Activated CD4-positive, alpha-beta memory T cell treated with anti-CD3 and anti-CD28 coated beads for 36 hours (primary cell): ENCODE data around the gene ANKRD22. TPM values are rescaled to one million over a fixed set of nuclear protein-coding genes. Genes with fewer than 3 reads are reported as not detected.
A peak's percentile ranks its signal among the peaks of the same experiment; 100 is the strongest.
"Not testable (repeated sequence)": the region's sequence is repeated elsewhere in the genome, so short reads cannot be mapped to it uniquely, and the experiment has no call there.

ENCODE experiments used
- CTCF ChIA-PET: fragments of 350-600 bp; sonication (Branson Sonifier 250); formaldehyde crosslinking; loops from one replicate; lab custom pipeline; 2021; ENCODE audit warnings: antibody characterized with exemption, inconsistent platforms; lab: Charles Lee
- POLR2A ChIA-PET: fragments of 350-600 bp; sonication (Branson Sonifier 250); formaldehyde crosslinking; loops from one replicate; lab custom pipeline; 2021; ENCODE audit warnings: antibody characterized with exemption; lab: Charles Lee
- DNase-seq: peaks from one replicate; pipeline ENCODE4 v3.0.0-alpha.2; 2020
- H3K27ac Mint-ChIP-seq: one replicate; pipeline ENCODE4 v1.8.0; 2021; ENCODE audit warnings: mixed read lengths
- H3K27me3 Mint-ChIP-seq: one replicate; pipeline ENCODE4 v1.8.0; 2021; ENCODE audit warnings: mixed read lengths
- H3K36me3 Mint-ChIP-seq: one replicate; pipeline ENCODE4 v1.8.0; 2021; ENCODE audit warnings: mixed read lengths
- H3K4me1 Mint-ChIP-seq: one replicate; pipeline ENCODE4 v1.8.0; 2021; ENCODE audit warnings: low read depth, mixed read lengths
- H3K4me3 Mint-ChIP-seq: one replicate; pipeline ENCODE4 v1.8.0; 2021; ENCODE audit warnings: mild to moderate bottlenecking, mixed read lengths
- H3K9me3 Mint-ChIP-seq: one replicate; pipeline ENCODE4 v1.8.0; 2021; ENCODE audit warnings: mixed read lengths
- intact Hi-C: fragments of 100-400 bp; cut with micrococcal nuclease; formaldehyde crosslinking; loops from one replicate; pipeline ENCODE4 v1.15.1; 2023
- total RNA-seq, 2 experiments: library from RNA; stranded (reverse); gene quantifications; one replicate each; pipeline ENCODE4 v1.2.3, GENCODE V29; 2021

The ANKRD22 gene
- total RNA-seq, 2 experiments from 2014 or later = 0.12 to 0.24 TPM

DNA sequence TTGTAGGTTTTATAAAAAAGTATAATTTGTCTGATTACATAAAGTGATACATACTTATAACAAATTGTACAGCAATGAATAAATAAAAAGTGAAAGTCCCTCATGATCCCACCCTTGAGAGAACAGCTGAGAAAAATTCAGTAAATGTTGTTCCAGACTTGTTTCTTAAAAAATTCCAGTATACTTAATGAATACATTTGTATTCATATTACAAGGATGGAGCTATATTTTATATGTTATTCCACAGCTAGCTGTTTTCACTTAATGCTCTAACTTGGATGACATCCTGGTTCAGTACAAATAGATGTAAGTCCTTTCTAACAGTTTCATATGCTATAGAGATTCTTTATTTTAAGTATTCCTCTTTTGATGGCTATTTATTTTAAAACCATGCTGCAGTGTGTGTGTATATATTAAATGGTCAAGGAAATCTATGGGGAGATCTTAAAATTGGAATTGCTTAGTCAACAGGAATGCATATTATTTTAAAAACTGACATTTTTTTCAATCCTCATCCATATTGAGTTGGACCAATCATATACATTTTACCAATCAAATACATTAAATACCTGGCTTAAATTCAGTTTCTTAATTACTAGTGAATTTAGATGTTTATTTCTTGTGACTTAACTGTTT lies 37.3 kb upstream of the ANKRD22 start:
- CTCF ChIA-PET = interaction anchor here (2.5 to 4.0 kb wide), 2 partner anchors 44 to 53 kb away, joined by 13 to 19 read pairs; no protein-coding TSS in a partner anchor
- H3K27me3 Mint-ChIP-seq = no peaks in the 10 kb centered on the region
- H3K36me3 Mint-ChIP-seq = peaks cover 1% of the 10 kb centered on the region
- POLR2A ChIA-PET = interaction anchor here (0.8 kb wide), 1 partner anchor 9 kb away, joined by 3 read pairs; the partner anchor contains the start of gene STAMBPL1
- H3K9me3 Mint-ChIP-seq = no peaks in the 10 kb centered on the region
- H3K4me1 Mint-ChIP-seq = peaks cover 68% of the 10 kb centered on the region
- DNase-seq = no peak
- H3K27ac Mint-ChIP-seq = no peak overlapping the region
- intact Hi-C loops = no loop called here
- no peak overlapping the region for H3K4me3 Mint-ChIP-seq

DNA sequence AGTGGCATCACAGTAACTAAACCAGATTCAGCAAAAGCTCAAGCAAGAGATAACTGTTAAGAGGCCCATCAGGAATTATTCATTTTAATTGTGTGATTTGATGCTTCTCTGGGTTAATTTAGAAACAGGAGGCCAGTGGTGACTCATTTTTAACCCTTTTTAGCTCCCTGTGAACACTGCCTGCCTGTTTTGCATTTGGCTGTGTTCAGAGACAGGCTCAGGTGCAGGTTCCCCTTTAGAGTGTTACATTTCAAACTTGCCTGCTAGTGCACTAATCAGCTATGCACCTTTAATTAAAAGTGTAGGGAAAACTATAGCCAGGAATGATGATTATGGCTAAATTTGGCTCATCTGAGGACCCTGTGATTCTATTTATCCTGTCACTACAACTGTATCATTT lies 34.9 kb upstream of the ANKRD22 start:
- peaks cover 4% of the 10 kb centered on the region for H3K36me3 Mint-ChIP-seq
- H3K4me3 Mint-ChIP-seq = no peak overlapping the region
- peak; percentile 45 for DNase-seq
- no peak overlapping the region for H3K27ac Mint-ChIP-seq
- no peaks in the 10 kb centered on the region for H3K27me3 Mint-ChIP-seq
- no peaks in the 10 kb centered on the region for H3K9me3 Mint-ChIP-seq
- POLR2A ChIA-PET = interaction anchor here (1.1 kb wide), 1 partner anchor 15 kb away, joined by 4 read pairs; no protein-coding TSS in a partner anchor
- peaks cover 83% of the 10 kb centered on the region for H3K4me1 Mint-ChIP-seq
- intact Hi-C loops = loop anchor here (1.0 to 2.0 kb wide), 2 partner anchors 11 to 48 kb away; no protein-coding TSS in a partner anchor
- CTCF ChIA-PET = interaction anchor here (2.5 to 4.0 kb wide), 2 partner anchors 46 to 51 kb away, joined by 13 to 19 read pairs; no protein-coding TSS in a partner anchor

DNA sequence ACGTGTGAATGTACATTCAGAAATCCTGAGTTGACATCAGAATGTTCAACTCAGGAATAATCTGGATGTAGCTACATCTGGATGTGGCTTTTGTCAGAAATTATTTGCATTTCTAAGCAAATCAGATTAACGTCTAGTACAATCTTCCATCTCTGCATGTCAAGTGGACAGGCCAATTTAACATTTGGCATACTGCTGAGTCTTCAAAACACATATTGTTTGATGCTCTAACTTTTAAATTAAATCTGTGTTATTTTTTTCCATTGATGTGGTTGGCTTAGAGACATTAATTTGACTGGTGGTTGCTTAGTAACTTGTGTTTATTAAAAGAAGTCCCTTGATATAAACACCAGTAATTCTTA lies 31.8 kb upstream of the ANKRD22 start:
- POLR2A ChIA-PET = no interaction called here
- intact Hi-C loops = no loop called here
- peaks cover 80% of the 10 kb centered on the region for H3K4me1 Mint-ChIP-seq
- H3K27ac Mint-ChIP-seq = peak overlapping the region; percentile 38
- no peak for DNase-seq
- CTCF ChIA-PET = interaction anchor here (0.9 to 5.3 kb wide), 2 partner anchors 50 to 74 kb away, joined by 3 to 34 read pairs; no protein-coding TSS in a partner anchor
- H3K9me3 Mint-ChIP-seq = no peaks in the 10 kb centered on the region
- no peaks in the 10 kb centered on the region for H3K27me3 Mint-ChIP-seq
- H3K36me3 Mint-ChIP-seq = peaks cover 4% of the 10 kb centered on the region
- peak overlapping the region; percentile 61 for H3K4me3 Mint-ChIP-seq

DNA sequence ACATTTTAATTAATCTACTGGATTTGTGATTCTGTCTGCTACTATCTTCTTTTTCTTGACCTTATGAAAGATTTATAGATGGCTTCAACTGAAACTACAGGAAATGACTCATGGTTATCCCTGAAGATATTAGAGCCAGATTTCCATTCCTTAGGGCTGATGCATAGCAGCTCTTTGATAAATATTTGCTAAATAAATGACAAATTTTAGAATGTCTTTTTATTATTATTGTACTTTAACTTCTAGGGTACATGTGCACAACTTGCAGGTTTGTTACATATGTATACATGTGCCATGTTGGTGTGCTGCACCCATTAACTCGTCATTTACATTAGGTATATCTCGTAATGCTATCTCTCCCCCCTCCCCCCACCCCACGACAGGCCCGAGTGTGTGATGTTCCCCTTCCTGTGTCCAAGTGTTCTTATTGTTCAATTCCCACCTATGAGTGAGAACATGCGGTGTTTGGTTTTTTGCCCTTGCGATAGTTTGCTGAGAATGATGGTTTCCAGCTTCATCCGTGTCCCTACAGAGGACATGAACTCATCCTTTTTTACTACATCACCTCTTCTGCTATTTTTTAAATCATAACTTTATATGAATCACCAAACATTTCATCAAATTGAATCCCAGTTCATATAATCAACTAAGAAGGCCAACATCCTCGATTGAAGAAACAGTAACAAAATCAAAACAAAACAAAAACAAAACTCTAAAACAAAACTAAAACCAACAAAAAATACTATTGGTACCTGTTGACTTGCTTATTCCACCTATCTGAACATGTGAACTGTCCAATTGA lies 31.2 kb upstream of the ANKRD22 start:
- CTCF ChIA-PET = interaction anchor here (1.4 to 5.3 kb wide), 3 partner anchors 14 to 51 kb away, joined by 8 to 34 read pairs (median 9); no protein-coding TSS in a partner anchor
- H3K36me3 Mint-ChIP-seq, intact Hi-C loops, H3K9me3 Mint-ChIP-seq, H3K27me3 Mint-ChIP-seq, DNase-seq: not testable (repeated sequence)
- Mint-ChIP-seq H3K27ac (peak overlapping the region; percentile 95), H3K4me3 (peak overlapping the region; percentile 88), H3K4me1 (peaks cover 79% of the 10 kb centered on the region)
- POLR2A ChIA-PET = interaction anchor here (1.9 to 2.2 kb wide), 2 partner anchors 18 to 108 kb away, joined by 6 to 11 read pairs; partner anchors contain the start of gene FAS

DNA sequence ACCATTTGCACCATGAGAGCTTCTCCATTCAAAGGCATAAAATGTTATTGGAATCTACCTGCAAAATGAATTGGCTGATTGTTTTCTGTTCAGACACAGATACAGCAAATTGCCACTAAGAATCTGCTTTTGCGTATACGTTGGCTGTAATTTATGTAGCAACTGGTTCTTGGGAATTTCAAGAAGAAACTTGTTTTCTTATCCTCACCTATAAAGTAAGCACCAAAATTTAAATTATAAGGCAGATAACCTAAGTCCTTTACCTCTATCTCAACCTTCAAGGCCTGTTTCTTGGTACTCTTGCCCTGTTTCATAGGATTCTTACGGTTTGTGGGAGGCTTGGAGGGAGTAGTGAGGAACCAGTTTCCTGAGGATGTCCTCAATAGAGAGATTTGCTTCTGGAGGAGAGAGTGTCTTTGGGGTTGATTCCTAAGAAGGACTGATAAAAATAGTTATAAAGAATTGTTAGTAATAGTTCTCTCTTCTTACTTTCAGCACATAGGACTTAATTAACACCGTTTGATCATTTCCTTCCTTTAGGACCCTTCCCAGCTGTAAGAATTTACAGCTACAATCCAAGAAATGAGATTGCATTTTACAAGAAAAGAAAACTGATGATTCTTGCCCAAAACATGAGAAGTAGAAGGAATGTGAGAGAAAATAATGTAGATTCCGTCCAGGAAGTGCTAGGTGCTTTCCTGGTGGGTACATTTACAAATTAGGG lies 30.4 kb upstream of the ANKRD22 start:
- POLR2A ChIA-PET = interaction anchor here (0.6 to 2.2 kb wide), 7 partner anchors 8 to 840 kb away, joined by 3 to 11 read pairs (median 4); partner anchors contain the start of gene FAS
- peaks cover 4% of the 10 kb centered on the region for H3K36me3 Mint-ChIP-seq

DNA sequence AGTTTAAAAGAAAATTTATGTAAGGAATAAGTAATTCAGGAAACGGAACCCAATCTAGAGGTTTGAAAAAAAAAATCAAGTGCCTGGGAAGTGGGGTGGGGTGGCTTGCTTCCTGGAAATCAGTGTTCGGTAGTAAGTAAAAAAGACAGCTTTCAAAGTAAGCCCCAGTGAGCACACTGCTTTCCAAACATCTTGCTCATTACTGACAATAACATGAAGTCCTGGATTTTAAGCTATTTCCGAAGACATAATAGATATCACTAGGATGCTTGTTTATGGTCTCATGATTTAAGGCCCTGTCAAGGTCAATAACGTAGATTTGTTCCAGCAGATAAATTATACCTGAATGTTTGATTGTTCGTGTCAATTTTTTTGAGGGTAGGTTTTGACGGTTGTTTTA lies 29.7 kb upstream of the ANKRD22 start:
- Mint-ChIP-seq H3K36me3 (peaks cover 4% of the 10 kb centered on the region), H3K9me3 (no peaks in the 10 kb centered on the region), H3K27ac (peak overlapping the region; percentile 95), H3K27me3 (no peaks in the 10 kb centered on the region), H3K4me1 (peaks cover 67% of the 10 kb centered on the region), H3K4me3 (peak overlapping the region; percentile 88)
- POLR2A ChIA-PET = interaction anchor here (0.6 to 2.2 kb wide), 7 partner anchors 9 to 841 kb away, joined by 3 to 11 read pairs (median 4); partner anchors contain the start of gene FAS
- CTCF ChIA-PET = interaction anchor here (0.6 to 5.3 kb wide), 6 partner anchors 16 to 108 kb away, joined by 3 to 34 read pairs (median 8); no protein-coding TSS in a partner anchor
- no peak for DNase-seq
- intact Hi-C loops = loop anchor here (1.0 to 2.0 kb wide), 3 partner anchors 23 to 109 kb away; partner anchors contain the start of gene FAS

More for the DNA sequence above, 30.4 kb upstream of the ANKRD22 start:
- DNase-seq = no peak
- intact Hi-C loops = loop anchor here (1.0 to 2.0 kb wide), 3 partner anchors 23 to 109 kb away; partner anchors contain the start of gene FAS
- Mint-ChIP-seq H3K27ac (peak overlapping the region; percentile 95), H3K4me3 (peak overlapping the region; percentile 88), H3K27me3 (no peaks in the 10 kb centered on the region), H3K9me3 (no peaks in the 10 kb centered on the region), H3K4me1 (peaks cover 74% of the 10 kb centered on the region)
- CTCF ChIA-PET = interaction anchor here (0.6 to 5.3 kb wide), 6 partner anchors 15 to 108 kb away, joined by 3 to 34 read pairs (median 8); no protein-coding TSS in a partner anchor

DNA sequence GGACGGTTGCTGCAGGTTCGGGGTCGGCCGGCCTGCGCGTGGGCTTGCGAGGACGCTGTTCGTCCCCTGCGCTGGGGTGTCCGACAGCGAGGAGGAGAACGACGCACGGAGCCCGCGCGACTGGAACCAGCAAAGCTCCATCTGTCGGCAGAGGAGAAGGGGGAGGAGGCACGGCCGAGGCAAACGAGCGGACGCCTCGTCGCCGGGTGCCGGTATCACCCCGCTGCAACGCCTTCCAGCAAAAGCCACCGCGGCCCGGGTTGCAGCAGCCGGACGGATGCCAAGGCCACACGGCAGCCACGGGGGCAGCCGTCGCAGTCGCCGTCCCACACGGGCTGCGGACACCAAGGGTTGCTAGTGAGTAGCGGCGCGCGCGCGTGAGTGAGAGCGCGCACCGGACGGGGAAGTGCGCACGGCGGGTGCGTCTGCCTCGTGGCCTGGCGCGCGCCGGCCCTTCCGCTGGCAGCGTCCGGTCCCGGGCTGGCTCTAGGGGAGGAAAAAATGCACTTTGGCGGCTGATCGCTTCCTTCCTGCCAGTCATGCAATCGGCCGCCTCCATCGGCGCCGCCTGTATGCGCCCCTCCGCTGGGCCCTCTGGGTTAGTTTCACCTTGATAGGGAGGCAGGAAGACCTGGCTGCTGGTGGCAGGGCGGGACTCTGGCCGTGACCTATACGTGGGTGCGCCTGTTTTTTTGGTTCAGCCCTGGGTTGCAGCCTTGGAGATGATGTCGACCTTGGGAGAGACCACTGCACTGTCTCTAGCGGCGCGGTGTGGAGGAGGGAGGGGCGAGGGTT lies 28.8 kb upstream of the ANKRD22 start:
- Mint-ChIP-seq H3K27me3 (no peaks in the 10 kb centered on the region), H3K36me3 (peaks cover 4% of the 10 kb centered on the region), H3K4me3 (peak overlapping the region; percentile 88), H3K9me3 (no peaks in the 10 kb centered on the region), H3K4me1 (peaks cover 59% of the 10 kb centered on the region), H3K27ac (peak overlapping the region; percentile 95)
- intact Hi-C loops = loop anchor here (1.0 to 2.0 kb wide), 7 partner anchors 21 to 1018 kb away; partner anchors contain the start of gene FAS
- CTCF ChIA-PET = interaction anchor here (0.9 to 5.3 kb wide), 10 partner anchors 15 to 190 kb away, joined by 3 to 34 read pairs (median 4); no protein-coding TSS in a partner anchor
- POLR2A ChIA-PET = interaction anchor here (0.7 to 2.2 kb wide), 16 partner anchors 8 to 123 kb away, joined by 3 to 13 read pairs (median 4); partner anchors contain the start of gene FAS
- peak; percentile 86 for DNase-seq

DNA sequence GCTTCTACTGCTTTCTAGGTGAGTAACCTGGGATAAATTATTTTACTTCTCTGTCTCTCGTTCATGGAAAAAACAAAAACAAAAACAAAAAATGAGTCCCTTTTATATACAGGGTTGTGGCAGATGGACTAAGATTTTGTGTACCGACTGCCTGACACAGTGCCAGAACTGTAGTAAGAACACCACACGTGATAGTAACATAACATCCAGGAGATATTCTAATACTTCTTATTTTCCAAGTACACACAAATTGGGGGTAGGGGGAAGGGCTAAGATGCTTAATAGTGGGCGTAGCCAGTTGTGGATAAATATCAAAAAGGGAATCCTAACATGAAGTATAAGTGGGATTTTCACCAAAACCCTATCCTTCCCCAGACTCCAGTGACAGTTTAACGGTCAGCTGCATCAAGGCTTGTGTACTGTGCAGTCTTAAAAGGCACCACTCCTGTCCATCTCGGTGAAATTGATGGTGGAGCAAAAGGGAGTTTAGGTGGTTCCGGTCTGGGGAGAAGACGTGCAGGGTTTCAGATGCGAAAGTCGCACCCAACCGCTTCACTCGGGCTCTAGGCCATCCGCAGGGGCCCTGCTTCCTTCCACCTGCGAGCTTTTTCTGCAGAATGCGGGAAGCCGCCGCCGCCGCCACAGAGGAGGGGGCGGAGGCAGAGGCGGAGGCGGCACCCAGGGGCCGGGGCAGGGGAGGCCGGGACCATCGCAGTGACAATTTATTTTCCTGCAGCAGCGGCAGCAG lies 28.1 kb upstream of the ANKRD22 start, which contains the start of gene STAMBPL1:
STAMBPL1 (plus strand) TSS at position 712 of the 748 bp plus-strand sequence. CDS start 21,464 bp downstream, outside the sequence.
- H3K27me3 Mint-ChIP-seq = no peaks in the 10 kb centered on the region
- H3K36me3 Mint-ChIP-seq = peaks cover 4% of the 10 kb centered on the region
- ChIA-PET CTCF (interaction anchor here (0.9 to 5.3 kb wide), 10 partner anchors 15 to 189 kb away, joined by 3 to 34 read pairs (median 4); no protein-coding TSS in a partner anchor), POLR2A (interaction anchor here (0.7 to 1.9 kb wide), 12 partner anchors 9 to 124 kb away, joined by 3 to 13 read pairs (median 4); partner anchors contain the start of gene FAS)
- intact Hi-C loops = loop anchor here (1.0 to 2.0 kb wide), 6 partner anchors 21 to 1017 kb away; partner anchors contain the start of gene FAS
- peak; percentile 87 for DNase-seq
- H3K4me1 Mint-ChIP-seq = peaks cover 52% of the 10 kb centered on the region
- H3K27ac Mint-ChIP-seq = peak within 1 kb of the TSS; percentile 95
- H3K4me3 Mint-ChIP-seq = peak within 1 kb of the TSS; percentile 88
- H3K9me3 Mint-ChIP-seq = no peaks in the 10 kb centered on the region

DNA sequence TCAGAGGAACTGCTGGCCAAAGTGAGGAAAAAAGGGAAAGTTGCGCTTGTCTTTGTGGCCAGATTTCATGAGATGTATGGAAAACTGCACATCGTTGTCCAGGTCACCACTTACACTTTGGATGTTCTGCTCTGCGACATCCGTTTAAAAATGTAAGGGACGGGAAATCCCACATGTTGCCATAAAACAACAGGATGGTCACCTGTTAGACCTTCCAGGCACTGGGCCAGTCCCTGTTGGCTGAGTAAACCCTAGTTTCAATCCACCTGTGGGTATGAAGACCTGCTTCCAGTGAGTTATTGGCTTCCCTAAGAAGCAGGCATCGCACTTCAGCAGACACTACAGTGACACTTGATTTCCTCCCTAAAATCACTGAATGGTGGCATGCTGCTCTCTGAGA lies 25.7 kb upstream of the ANKRD22 start:
- no peak overlapping the region for H3K27ac Mint-ChIP-seq

More for the DNA sequence above, 25.7 kb upstream of the ANKRD22 start:
- intact Hi-C loops = no loop called here
- Mint-ChIP-seq H3K4me1 (peaks cover 29% of the 10 kb centered on the region), H3K9me3 (no peaks in the 10 kb centered on the region), H3K4me3 (no peak overlapping the region), H3K27me3 (no peaks in the 10 kb centered on the region), H3K36me3 (peaks cover under 1% of the 10 kb centered on the region)
- DNase-seq = no peak
- ChIA-PET POLR2A (no interaction called here), CTCF (interaction anchor here (1.6 kb wide), 1 partner anchor 43 kb away, joined by 4 read pairs; no protein-coding TSS in a partner anchor)
